Muscle layer of colon (tissue), 2 donors: ENCODE data around the gene SLCO1B1.

Experiments used
- H3K27ac ChIP-seq: one replicate; pipeline ENCODE4 v1.7.0; 2013; ENCODE audit warnings: low read depth, mild to moderate bottlenecking, low read length, moderate library complexity
- H3K27me3 ChIP-seq, 2 donors: one replicate each; pipeline ENCODE4 v1.7.0; 2013; ENCODE audit warnings: low read length in 2 of 2, mild to moderate bottlenecking in 2 of 2; ENCODE audit not compliant: insufficient read depth in 2 of 2, control insufficient read depth in 1 of 2
- H3K36me3 ChIP-seq: one replicate; pipeline ENCODE4 v1.7.0; 2013; ENCODE audit warnings: mild to moderate bottlenecking, low read length; ENCODE audit not compliant: insufficient read depth
- H3K4me1 ChIP-seq: one replicate; pipeline ENCODE4 v1.7.0; 2013; ENCODE audit warnings: mild to moderate bottlenecking, low read length; ENCODE audit not compliant: insufficient read depth
- H3K4me3 ChIP-seq, 2 donors: one replicate each; pipeline ENCODE4 v1.7.0; 2013; ENCODE audit warnings: low read length in 2 of 2, low read depth in 1 of 2, mild to moderate bottlenecking in 1 of 2, moderate library complexity in 1 of 2
- H3K9ac ChIP-seq: one replicate; pipeline ENCODE4 v1.7.0; 2013; ENCODE audit warnings: low read length
- H3K9me3 ChIP-seq: one replicate; pipeline ENCODE4 v1.7.0; 2013; ENCODE audit warnings: mild to moderate bottlenecking, low read length
- donor health status: abdominal sarcoma.
- donor health status: Adenocarcinoma of cecum.

SLCO1B1 gene

DNA sequence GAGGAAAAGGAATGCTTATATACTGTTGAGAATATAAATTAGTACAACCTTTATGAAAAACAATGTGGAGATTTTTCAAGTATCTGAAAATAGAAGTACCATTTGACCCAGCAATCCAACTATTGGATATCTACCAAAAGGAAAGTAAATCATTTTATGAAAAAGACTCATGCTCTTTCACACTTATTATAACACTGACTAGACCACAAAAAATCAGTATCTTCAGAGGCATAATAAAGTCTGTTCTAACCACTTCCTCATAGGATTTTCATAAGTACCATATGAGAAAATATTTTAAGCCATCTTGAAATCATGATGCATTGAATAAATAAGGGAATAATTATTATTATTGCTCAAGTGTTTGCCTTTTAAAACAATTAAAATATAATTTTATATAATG, 90.8 kb downstream of the SLCO1B1 start:
- Histone ChIP-seq H3K27me3 (no peaks in the 10 kb centered on the region), H3K9me3 (no peaks in the 10 kb centered on the region), H3K27ac (no peak overlapping the region), H3K4me1 (no peaks in the 10 kb centered on the region), H3K9ac (no peak overlapping the region), H3K36me3 (no peaks in the 10 kb centered on the region), H3K4me3 (no peak overlapping the region)

GRCh38 chr12:21223930-21224329, 92.9 kb downstream of the SLCO1B1 start:
- Histone ChIP-seq H3K4me1 (no peaks in the 10 kb centered on the region), H3K9me3 (no peaks in the 10 kb centered on the region), H3K36me3 (no peaks in the 10 kb centered on the region), H3K27ac (no peak overlapping the region), H3K4me3 (no peak overlapping the region), H3K9ac (no peak overlapping the region), H3K27me3 (no peaks in the 10 kb centered on the region)

GRCh38 chr12:21234395-21234794, 103.4 kb downstream of the SLCO1B1 start:
- Histone ChIP-seq H3K27me3 (no peaks in the 10 kb centered on the region), H3K4me3 (no peak overlapping the region), H3K9ac (no peak overlapping the region), H3K9me3 (no peaks in the 10 kb centered on the region), H3K27ac (no peak overlapping the region), H3K36me3 (no peaks in the 10 kb centered on the region), H3K4me1 (no peaks in the 10 kb centered on the region)

DNA sequence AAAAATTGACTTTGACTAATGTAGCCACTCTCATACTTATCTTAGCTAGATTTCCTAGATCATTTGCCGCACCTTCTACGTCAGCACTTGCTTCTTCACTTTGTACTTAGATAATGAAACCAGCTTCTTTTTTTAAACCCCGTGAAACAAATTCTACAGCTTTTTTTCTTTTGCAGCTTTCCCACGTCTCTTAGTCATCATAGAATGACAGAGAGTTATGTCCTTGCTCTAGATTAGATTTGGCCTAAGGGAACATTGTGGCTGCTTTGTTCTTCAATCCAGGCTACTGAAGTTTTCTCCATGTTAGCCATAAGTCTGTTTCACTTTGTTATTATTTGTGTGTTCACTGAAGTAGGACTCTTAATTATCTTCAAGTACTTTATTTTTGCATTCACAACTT, 108.9 kb downstream of the SLCO1B1 start:
- no peaks in the 10 kb centered on the region for H3K4me1 ChIP-seq
- H3K9me3 ChIP-seq, result no peaks in the 10 kb centered on the region
- H3K9ac ChIP-seq, result no peak overlapping the region
- H3K27me3 ChIP-seq, result no peaks in the 10 kb centered on the region
- no peaks in the 10 kb centered on the region for H3K36me3 ChIP-seq
- H3K4me3 ChIP-seq, result no peak overlapping the region
- H3K27ac ChIP-seq, result no peak overlapping the region

GRCh38 chr12:21248679-21249078, 117.7 kb downstream of the SLCO1B1 start:
- Histone ChIP-seq H3K36me3 (no peaks in the 10 kb centered on the region), H3K4me1 (no peaks in the 10 kb centered on the region), H3K27ac (no peak overlapping the region), H3K4me3 (no peak overlapping the region), H3K27me3 (no peaks in the 10 kb centered on the region), H3K9ac (no peak overlapping the region), H3K9me3 (no peaks in the 10 kb centered on the region)

GRCh38 chr12:21252070-21252469, 121.1 kb downstream of the SLCO1B1 start:
- Histone ChIP-seq H3K27me3 (no peaks in the 10 kb centered on the region), H3K4me3 (no peak overlapping the region), H3K9ac (no peak overlapping the region), H3K4me1 (no peaks in the 10 kb centered on the region), H3K9me3 (no peaks in the 10 kb centered on the region), H3K27ac (no peak overlapping the region), H3K36me3 (no peaks in the 10 kb centered on the region)

GRCh38 chr12:21257172-21257571, 126.2 kb downstream of the SLCO1B1 start:
- Histone ChIP-seq H3K9ac (no peak overlapping the region), H3K9me3 (no peaks in the 10 kb centered on the region), H3K4me3 (no peak overlapping the region), H3K27ac (no peak overlapping the region), H3K4me1 (no peaks in the 10 kb centered on the region), H3K36me3 (no peaks in the 10 kb centered on the region), H3K27me3 (no peaks in the 10 kb centered on the region)

DNA sequence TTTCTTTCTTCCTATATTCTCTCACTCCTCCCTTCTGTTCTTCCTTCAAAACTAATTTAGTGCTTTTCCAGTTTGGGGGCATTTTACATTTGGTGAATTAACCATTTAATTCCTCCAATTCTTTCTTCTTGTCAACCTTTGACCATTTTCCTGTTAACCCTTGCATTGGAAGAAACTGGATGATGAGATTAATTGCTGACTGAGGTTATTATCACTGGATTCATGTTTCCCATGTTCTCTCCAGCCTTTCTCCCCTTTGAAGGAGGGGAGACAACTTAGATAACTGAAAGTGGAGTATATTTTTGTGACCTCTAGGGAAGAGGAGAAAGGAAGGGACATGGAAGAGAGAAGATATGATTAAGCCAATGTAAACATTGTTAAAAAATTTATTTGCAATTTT, 133.2 kb downstream of the SLCO1B1 start:
- H3K27ac ChIP-seq, result no peak overlapping the region
- H3K9me3 ChIP-seq, result no peaks in the 10 kb centered on the region
- no peaks in the 10 kb centered on the region for H3K4me1 ChIP-seq
- H3K27me3 ChIP-seq, result no peaks in the 10 kb centered on the region
- no peaks in the 10 kb centered on the region for H3K36me3 ChIP-seq
- no peak overlapping the region for H3K9ac ChIP-seq
- H3K4me3 ChIP-seq, result no peak overlapping the region

DNA sequence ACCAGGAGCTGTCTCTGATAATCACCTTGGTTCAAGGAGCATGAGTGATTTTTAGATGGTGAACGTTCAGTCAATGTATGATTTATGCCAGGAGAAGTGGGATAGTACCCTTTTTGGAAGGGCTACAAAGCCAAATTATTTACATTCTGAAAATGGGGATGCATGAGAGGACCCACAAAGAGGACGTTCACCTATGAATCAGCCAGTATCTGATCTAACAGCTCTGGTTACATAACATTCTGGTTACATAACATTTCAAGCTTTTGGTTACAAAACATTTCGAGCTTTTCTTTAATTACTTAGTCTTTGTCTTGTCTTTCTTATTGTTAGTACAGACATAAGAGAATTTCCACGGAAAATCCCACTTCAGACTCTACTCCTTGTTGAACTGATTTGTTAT, 134.9 kb downstream of the SLCO1B1 start:
- Histone ChIP-seq H3K27me3 (no peaks in the 10 kb centered on the region), H3K36me3 (no peaks in the 10 kb centered on the region), H3K9me3 (no peaks in the 10 kb centered on the region), H3K4me3 (no peak overlapping the region), H3K4me1 (no peaks in the 10 kb centered on the region), H3K27ac (no peak overlapping the region), H3K9ac (no peak overlapping the region)

DNA sequence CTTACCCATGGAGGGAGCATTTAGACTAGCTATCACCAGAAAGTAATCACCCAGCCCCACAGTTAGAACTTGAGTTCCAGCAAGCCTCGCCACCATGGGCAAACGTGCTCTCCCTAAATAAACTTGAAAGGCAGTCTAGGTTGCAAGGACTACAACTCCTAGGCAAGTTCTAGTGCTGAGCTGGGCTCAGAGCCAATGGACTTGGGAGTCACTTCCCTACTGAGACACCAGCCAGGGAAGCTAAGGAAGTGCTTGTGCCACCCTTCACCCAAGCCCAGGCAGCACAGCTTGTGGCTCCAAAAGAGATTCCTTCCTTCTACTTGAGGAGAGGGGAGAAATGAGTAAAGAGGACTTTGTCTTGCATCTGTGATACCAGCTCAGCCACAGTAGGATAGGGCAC, 145.8 kb downstream of the SLCO1B1 start:
- H3K27me3 ChIP-seq, result no peaks in the 10 kb centered on the region
- H3K4me3 ChIP-seq, result no peak overlapping the region
- H3K9me3 ChIP-seq, result no peaks in the 10 kb centered on the region
- H3K4me1 ChIP-seq, result no peaks in the 10 kb centered on the region
- H3K36me3 ChIP-seq, result no peaks in the 10 kb centered on the region
- no peak overlapping the region for H3K9ac ChIP-seq
- H3K27ac ChIP-seq, result no peak overlapping the region
